Hypothalamus (tissue), 51 donors: Measurements from ENCODE around the gene PTPRN2.
A peak's percentile ranks its signal among the peaks of the same experiment; 100 is the strongest.

Experiments
- DNase-seq, 51 donors: peaks; one replicate each; lab custom pipeline; 2025; lab: John Stamatoyannopoulos, UW

The PTPRN2 gene

DNA sequence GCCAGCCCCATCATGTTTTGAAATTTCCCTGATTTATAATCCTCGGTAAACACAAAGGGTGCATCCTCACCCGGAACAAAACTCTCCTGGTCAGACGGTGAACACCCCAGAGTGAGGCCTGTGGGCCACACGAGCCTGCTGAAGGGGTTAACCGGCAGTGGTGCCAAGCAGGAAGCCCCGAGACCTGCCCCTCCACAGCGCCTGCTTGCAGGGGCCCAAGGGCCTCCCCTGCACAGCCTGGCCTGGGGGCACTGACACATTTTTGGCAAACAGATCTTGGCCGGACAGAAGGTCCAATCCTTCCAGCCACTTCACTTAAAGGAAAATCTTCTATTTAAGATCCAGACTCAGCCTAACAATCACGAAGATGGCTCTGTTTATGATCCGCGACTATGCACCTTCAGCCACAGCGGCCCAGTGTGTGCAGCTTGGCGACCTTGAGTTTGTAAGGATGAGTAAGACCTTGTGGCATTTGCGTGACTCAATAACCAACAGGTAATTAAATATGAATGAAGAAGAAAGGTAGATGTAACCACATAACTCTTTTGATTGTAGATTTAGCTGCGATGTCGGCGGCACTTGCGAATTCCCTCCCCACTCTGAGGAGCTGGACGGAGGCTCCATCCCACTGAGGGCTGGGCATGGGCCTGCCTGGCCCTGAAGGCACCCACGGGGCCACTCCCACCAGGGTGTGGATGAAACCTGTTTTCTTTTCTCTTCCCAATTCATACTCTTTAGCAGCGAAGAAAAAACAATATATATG is 922.6 kb downstream of the PTPRN2 start:
- DNase-seq = no peak

- DNase-seq = no peak
Measured at GRCh38 chr7:157664034-157664433, 923.6 kb downstream of the PTPRN2 start.

DNA sequence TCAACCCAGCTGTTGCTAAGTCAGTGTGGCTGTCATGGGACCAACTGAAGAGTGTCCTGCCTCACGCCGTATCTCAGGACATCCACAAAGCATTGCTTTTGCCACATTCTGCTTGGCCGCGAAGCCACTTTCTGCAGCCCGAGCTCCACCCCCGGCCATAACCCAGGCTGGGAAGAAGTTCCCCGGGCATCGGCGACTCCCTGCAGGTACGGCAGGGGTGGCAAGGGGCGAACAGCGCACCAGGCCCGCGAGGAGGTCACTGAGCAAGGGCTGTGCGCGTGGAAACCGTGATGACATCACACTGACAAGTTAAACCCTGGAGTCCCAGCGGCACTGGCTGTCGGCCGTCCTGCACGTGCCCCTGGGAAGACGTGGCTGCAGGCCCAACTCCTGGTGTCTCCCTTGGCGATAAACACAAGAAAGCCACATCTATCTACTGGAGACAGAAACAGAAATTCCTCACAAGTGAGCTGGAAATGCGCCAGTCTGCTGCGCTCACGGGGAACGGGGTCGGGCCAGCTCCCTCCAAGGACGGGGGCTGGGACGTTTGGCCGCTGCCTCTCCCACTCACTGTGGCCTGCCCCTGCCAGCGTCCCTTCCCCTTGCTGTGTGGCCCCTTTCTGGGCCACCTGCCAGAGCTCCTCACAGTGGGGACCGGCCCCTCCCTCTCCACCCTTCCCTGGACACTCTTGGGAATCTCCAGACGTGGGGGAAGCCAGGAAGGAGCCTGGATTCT is 924.5 kb downstream of the PTPRN2 start:
- peak in 13 of 51 donors; percentile 10 to 46 (median 34) for DNase-seq

DNA sequence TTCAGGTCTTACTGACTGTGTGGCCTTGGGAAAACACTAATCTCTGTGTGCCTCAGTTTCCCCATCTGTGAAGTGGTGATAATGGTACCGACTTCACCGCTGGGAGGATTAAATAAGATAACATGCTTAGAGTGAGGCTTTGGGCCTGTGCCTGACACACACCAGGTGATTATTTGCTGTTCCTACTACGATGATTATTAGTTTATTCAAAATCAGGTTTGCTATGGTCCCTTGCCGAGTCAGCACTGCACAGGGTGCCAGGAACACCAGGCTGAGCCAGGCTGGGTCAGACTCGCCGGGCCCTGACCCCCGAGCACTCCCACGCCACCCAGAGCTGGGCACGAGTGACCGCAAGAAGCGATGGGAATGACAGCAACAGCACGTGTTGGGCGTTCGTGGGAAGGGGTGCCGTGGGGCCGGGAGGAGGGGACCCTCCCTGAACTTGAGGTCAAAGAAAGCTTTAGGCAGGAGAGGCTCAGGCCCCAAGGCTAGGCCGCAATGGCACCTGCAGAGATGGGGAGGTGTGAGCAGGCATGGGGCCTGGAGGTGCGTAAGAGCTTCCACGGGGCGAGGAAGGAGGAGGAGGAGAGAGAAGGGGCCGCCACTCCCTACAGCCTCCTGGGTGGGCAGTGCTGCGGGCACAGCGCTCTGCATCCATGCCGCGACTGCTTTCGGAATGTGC is 925.4 kb downstream of the PTPRN2 start:
- no peak for DNase-seq

- no peak for DNase-seq
Measured at GRCh38 chr7:157661611-157661975, 926.0 kb downstream of the PTPRN2 start.

- no peak for DNase-seq
Measured at GRCh38 chr7:157660971-157661610, 926.5 kb downstream of the PTPRN2 start.

GRCh38 chr7:157658851-157659412 is 928.7 kb downstream of the PTPRN2 start:
- DNase-seq = no peak

GRCh38 chr7:157657741-157658740 is 929.6 kb downstream of the PTPRN2 start:
- no peak for DNase-seq

- no peak for DNase-seq
Measured at GRCh38 chr7:157656195-157656769, 931.3 kb downstream of the PTPRN2 start.

DNA sequence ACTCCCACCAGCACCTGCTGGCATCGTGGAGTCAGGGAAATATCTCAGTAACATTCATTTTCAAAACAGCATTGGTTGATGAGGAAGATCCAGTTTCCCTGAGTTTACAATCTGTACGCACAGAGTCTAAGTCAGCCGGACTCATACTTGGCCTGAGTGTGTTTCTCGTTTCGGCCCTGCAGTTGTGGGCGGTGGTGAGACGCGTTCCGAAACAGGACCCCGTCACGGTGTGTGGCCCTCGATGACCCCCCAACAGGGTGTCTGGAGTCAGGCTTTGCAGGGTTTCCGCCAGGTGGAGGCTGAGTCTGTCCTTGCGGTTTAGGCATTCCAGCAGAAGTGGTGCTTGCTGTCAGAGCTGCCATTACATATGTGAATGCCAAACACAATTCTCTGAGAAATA is 933.3 kb downstream of the PTPRN2 start:
- no peak for DNase-seq

- DNase-seq = no peak
Measured at GRCh38 chr7:157653827-157654207, 933.8 kb downstream of the PTPRN2 start.

- no peak for DNase-seq
Measured at GRCh38 chr7:157652954-157653826, 934.4 kb downstream of the PTPRN2 start.

DNA sequence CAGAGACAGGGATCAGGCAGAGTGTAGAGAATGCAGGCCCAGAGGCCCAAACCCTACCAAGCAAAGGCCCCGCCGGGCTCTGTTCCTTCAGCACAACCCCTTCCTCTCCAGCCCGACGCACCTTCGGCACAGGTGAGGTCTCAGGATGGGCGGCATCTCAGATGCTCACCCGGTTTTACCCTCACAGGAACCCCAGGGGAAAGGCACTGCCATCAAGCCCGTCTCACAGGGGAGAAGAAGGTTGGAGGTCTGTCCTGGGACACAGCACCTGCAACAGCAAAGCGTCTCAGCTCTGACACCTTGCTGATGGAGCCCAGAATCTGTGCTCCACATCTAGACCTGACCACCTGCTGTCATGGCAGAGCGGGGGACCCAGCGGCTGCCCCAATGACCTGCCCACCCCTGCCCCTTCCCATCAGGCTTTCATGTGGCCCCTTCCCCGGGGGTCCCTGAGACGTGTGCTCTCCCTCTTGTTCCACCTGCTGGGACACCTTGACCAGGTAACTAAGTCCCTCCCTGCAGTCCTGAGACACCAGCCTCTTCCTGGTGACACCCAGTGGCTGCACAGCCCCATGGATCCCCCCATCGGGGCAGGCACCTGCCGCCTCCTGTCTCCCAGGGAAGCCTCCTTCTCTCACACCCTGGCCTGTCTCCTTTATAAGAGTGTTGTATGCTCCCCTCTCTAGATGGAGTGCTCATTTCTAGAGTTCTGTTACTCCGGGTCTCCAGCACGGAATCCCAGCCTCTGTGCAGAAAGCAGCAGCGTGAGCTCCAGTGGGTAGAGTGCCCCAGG is 935.3 kb downstream of the PTPRN2 start:
- DNase-seq = no peak

DNA sequence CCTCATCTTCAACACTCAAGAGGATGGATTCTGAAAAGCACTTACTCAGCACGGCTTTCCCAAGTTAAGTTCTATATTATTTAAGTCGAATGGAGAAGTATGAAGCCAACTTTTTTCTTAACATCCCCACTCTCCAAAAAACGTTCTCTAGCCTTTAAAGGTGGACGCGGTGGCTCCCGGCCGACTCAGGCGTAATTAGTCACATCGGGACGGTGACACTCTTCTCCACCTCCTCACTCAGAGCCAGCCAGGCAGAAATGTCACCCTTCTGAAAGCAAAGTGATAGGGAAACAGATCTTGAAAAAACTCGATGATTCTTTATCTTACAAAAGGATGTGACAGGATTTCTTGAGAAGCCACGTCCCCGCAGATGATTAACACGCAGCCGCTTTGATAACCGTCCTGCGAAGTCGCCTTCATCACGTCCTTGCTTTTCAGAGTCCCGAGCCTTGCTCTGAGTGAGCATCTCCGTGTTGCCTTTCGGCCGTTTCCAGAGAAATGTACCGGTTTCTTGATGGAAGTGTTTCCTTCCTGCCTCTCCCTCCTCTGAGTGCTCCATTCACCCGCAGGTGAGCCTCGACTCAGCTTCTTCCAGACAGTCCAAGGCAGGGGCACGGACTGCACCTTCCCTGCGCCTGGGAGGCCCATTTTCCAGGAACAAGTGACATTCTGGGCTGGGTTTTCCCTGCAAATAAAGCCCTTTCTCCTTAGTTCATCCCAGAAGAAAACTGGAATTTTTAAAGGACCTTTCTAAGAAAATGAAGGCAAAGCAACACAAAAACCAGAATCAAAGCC is 936.1 kb downstream of the PTPRN2 start:
- DNase-seq = peak in 1 of 51 donors; percentile 35

GRCh38 chr7:157650801-157651200 is 936.8 kb downstream of the PTPRN2 start:
- no peak for DNase-seq

GRCh38 chr7:157650131-157650631 is 937.4 kb downstream of the PTPRN2 start:
- DNase-seq = no peak
